Dendritic cell treated with granulocyte-macrophage colony-stimulating factor and Interleukin-4, amounts not matched to agents 40 ng/mL and 50 ng/mL, for 4 days (primary cell): ENCODE data around the gene LZTFL1.
"Not testable (repeated sequence)": the region's sequence is repeated elsewhere in the genome, so short reads cannot be mapped to it uniquely, and the experiment has no call there.

Source experiments
- H3K27ac Mint-ChIP-seq: one replicate; pipeline ENCODE4 v1.8.0; 2022; ENCODE audit warnings: mild to moderate bottlenecking, mixed read lengths
- H3K27me3 Mint-ChIP-seq: one replicate; pipeline ENCODE4 v1.8.0; 2022; ENCODE audit warnings: mild to moderate bottlenecking, mixed read lengths
- H3K36me3 Mint-ChIP-seq: one replicate; pipeline ENCODE4 v1.8.0; 2022; ENCODE audit warnings: low read depth, mixed read lengths
- H3K4me1 Mint-ChIP-seq: one replicate; pipeline ENCODE4 v1.8.0; 2022; ENCODE audit warnings: low read depth, mixed read lengths
- H3K4me3 Mint-ChIP-seq: one replicate; pipeline ENCODE4 v1.8.0; 2022; ENCODE audit warnings: mild to moderate bottlenecking, moderate library complexity, mixed read lengths
- H3K9me3 Mint-ChIP-seq: one replicate; pipeline ENCODE4 v1.8.0; 2022; ENCODE audit warnings: mixed read lengths
- intact Hi-C: fragments of 100-400 bp; cut with micrococcal nuclease; formaldehyde crosslinking; loops from one replicate; pipeline ENCODE4 v1.15.0; 2022

The LZTFL1 gene

DNA sequence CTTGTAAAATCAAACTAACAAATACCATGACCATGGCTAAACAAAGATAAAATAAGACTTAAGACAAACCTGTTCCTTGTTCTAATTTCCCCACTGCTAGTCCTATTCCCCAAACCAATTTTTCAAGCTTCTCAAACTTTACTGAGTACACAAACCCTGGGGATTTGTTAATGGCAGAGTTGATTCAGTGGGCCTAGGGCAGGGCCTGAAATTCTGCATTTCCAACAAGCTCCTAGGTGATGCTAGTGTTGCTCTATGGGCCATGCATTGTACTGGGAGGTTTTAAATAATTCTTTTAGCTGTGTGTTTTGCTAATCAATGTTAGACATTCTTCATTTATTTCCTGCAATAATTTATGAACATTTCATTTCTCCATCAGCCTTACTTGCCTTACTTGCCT lies 31.1 kb upstream of the LZTFL1 start:
- H3K4me1 Mint-ChIP-seq = no peaks in the 10 kb centered on the region
- H3K36me3 Mint-ChIP-seq = no peaks in the 10 kb centered on the region
- no peak overlapping the region for H3K4me3 Mint-ChIP-seq
- H3K9me3 Mint-ChIP-seq = peaks cover 9% of the 10 kb centered on the region
- intact Hi-C loops = no loop called here
- no peak overlapping the region for H3K27ac Mint-ChIP-seq
- H3K27me3 Mint-ChIP-seq = peaks cover 3% of the 10 kb centered on the region

DNA sequence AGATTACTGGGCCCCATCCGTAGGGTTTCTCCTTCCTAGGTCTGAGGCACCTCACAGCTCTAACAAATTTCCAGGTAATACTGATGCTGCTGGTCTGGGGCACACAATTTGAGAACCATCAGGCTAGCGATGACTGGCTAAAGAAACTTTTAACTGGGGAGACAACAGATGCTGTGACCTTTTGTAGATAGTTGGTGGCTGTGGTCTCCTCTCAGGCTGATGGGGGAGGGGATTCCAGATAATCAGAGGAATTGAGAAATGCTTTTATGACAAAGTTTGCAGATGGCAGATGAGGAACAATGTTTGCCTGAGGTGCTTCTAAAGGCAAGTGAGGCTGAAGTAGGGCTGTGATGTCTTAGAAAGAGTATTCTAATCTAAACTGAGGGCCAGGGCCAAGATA lies 30.6 kb upstream of the LZTFL1 start:
- Mint-ChIP-seq H3K9me3 (peaks cover 9% of the 10 kb centered on the region), H3K4me1 (no peaks in the 10 kb centered on the region), H3K4me3 (no peak overlapping the region), H3K27me3 (peaks cover 3% of the 10 kb centered on the region), H3K36me3 (no peaks in the 10 kb centered on the region), H3K27ac (no peak overlapping the region)
- intact Hi-C loops = no loop called here

DNA sequence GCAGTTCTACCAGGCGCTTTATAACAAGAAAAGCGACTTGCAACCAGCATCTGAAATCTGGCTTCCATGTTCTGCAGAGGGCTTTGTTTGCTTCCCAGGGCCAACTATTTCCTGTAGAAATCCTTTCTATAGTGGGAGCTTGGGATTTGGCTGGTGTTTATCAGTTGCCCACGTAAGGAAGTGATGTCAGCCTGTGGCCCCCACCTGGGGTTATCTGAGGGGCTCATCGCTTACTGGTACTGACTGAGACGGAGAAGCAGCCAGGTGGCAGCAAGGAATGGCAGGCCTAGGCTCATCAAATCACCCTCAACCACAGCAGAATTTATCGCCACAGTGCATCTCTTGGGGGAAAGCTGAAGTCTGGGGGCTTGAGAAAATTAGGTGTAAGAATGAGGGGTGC lies 29.9 kb upstream of the LZTFL1 start:
- Mint-ChIP-seq H3K36me3 (no peaks in the 10 kb centered on the region), H3K27me3 (peaks cover 3% of the 10 kb centered on the region), H3K4me3 (no peak overlapping the region), H3K27ac (no peak overlapping the region), H3K9me3 (peaks cover 9% of the 10 kb centered on the region), H3K4me1 (no peaks in the 10 kb centered on the region)
- intact Hi-C loops = no loop called here

- H3K27me3 Mint-ChIP-seq = peaks cover 3% of the 10 kb centered on the region
- H3K4me3 Mint-ChIP-seq = no peak overlapping the region
- intact Hi-C loops = no loop called here
- no peaks in the 10 kb centered on the region for H3K36me3 Mint-ChIP-seq
- H3K4me1 Mint-ChIP-seq = peaks cover 4% of the 10 kb centered on the region
- H3K27ac Mint-ChIP-seq = no peak overlapping the region
- H3K9me3 Mint-ChIP-seq = peaks cover 9% of the 10 kb centered on the region
Observed at GRCh38 chr3:45870099-45870498, 28.2 kb upstream of the LZTFL1 start.

DNA sequence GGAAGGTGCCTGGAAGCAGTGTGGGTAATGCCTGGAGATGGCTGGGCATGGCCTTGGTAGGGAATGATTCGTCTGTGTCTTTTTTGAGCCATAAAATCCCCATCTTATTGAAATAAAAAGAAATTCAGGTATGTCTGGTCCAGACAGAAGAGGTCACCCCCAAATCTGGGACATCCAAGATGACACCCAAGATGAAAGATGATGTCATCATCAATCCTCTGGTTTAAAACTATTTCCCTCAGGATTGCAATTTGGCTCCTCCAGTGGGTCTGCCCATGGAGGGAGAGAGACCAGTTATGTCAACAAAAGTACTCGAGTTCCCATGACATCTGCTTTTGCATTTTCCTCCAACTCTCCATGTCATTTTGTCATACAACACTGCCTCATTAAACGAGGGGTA lies 27.7 kb upstream of the LZTFL1 start:
- Mint-ChIP-seq H3K27me3 (peaks cover 3% of the 10 kb centered on the region), H3K4me1 (peaks cover 8% of the 10 kb centered on the region), H3K36me3 (no peaks in the 10 kb centered on the region), H3K27ac (no peak overlapping the region), H3K4me3 (no peak overlapping the region), H3K9me3 (peaks cover 9% of the 10 kb centered on the region)
- intact Hi-C loops = no loop called here

DNA sequence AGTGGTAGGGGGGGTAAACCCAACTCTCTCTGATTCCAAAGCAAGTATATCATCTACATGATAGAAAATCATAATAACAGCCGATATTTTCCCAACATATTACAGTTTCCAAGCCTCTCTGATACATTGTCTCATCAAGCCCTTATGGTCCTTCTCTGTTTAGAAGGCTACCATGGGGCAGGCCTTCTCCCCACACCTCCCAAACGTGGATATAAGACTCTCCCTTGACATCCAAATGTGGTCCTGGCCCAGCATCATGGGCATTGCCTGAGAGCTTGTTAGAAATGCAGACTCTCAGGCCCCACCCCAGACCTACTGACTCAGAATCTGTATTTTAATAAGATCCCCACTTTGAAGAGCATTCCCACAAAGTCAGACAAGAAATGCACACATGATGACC lies 26.7 kb upstream of the LZTFL1 start:
- Mint-ChIP-seq H3K27me3 (peaks cover 3% of the 10 kb centered on the region), H3K27ac (no peak overlapping the region), H3K4me3 (no peak overlapping the region), H3K36me3 (no peaks in the 10 kb centered on the region), H3K4me1 (peaks cover 8% of the 10 kb centered on the region), H3K9me3 (peaks cover 8% of the 10 kb centered on the region)
- intact Hi-C loops = no loop called here

DNA sequence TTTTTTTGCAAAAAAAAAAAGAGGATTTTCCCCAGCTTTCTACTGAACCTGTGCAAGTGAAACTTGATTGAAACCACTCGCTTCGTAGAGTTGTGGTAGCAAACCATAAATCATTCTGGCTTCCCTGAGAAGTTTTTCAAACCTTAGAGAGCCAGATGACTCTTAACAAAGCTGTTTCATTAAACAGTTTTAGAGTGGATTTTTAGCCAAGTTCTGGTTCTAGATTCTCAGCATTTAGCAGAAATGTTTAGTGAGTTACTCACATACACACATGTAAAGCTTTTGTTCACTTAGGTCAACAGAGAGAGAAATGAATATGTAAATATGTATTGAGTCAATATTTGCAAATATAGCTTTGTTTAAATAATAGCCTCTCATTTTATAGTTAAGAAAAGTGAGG lies 26.3 kb upstream of the LZTFL1 start:
- Mint-ChIP-seq H3K27me3 (peaks cover 3% of the 10 kb centered on the region), H3K4me1 (peaks cover 8% of the 10 kb centered on the region), H3K36me3 (no peaks in the 10 kb centered on the region), H3K4me3 (no peak overlapping the region), H3K27ac (no peak overlapping the region), H3K9me3 (peaks cover 8% of the 10 kb centered on the region)
- intact Hi-C loops = no loop called here

DNA sequence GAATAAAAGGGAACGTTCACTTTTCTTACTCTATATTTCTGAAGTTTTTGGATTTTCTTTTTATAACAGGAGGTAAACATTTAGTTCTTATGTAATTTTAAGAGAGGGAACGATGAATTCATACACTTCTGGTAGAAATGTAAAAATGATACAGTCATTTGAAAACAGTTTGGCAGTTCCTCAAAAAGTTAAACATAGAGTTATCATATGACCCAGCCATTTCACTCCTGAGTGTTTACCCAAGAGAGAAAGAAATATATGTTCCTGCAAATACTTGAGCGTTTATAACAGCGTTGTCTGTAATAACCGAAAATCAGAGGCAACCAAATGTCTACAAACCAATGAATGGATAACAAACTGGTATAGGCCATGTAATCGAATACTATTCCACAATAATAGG lies 23.6 kb upstream of the LZTFL1 start:
- intact Hi-C loops = no loop called here
- no peaks in the 10 kb centered on the region for H3K36me3 Mint-ChIP-seq
- H3K4me1 Mint-ChIP-seq = peaks cover 8% of the 10 kb centered on the region
- peaks cover 7% of the 10 kb centered on the region for H3K27me3 Mint-ChIP-seq
- peaks cover 9% of the 10 kb centered on the region for H3K9me3 Mint-ChIP-seq
- H3K27ac Mint-ChIP-seq = no peak overlapping the region
- no peak overlapping the region for H3K4me3 Mint-ChIP-seq

DNA sequence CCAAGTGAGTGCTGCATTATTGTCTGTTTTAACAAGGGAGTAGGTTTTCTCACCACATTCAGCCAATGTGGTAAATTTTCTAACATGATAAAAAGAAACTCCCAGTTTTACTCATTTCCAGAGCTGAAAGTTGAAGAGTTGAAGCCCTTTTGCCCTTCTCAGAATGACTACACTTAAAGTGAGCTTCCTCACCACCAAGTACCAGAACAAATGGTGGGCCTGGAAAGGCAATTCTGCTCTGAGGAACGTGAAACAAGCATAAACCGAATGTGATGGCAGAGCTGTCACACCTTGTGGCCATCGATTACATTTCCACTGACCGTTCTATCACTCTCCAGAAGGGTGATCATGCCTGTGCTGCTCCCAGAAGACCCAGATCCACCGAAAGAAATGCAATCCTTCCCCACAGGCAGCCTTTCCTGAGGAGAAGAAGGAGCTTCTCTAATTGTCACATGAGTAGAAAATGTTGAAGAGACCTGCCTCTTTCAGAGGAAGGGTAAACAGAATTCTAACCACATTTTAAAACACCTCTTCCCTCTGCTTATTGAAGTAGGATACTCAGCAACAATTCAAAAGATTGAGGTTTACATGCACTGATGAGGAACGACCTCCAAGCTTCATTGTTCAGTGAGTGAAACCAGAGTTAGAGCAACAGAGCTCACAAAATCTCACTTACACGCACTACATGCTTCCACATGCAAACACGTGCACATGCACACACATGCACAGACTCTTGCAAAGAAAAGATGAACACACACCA lies 23.0 kb upstream of the LZTFL1 start:
- H3K9me3 Mint-ChIP-seq = peaks cover 9% of the 10 kb centered on the region
- peaks cover 8% of the 10 kb centered on the region for H3K4me1 Mint-ChIP-seq
- intact Hi-C loops = no loop called here
- H3K27ac Mint-ChIP-seq = no peak overlapping the region
- no peak overlapping the region for H3K4me3 Mint-ChIP-seq
- no peaks in the 10 kb centered on the region for H3K36me3 Mint-ChIP-seq
- H3K27me3 Mint-ChIP-seq = peaks cover 7% of the 10 kb centered on the region

GRCh38 chr3:45861043-45861719 lies 19.3 kb upstream of the LZTFL1 start:
- H3K27ac Mint-ChIP-seq = no peak overlapping the region
- peaks cover 4% of the 10 kb centered on the region for H3K27me3 Mint-ChIP-seq
- no peaks in the 10 kb centered on the region for H3K36me3 Mint-ChIP-seq
- H3K4me3 Mint-ChIP-seq = no peak overlapping the region
- intact Hi-C loops = no loop called here
- peaks cover 17% of the 10 kb centered on the region for H3K4me1 Mint-ChIP-seq
- peaks cover 9% of the 10 kb centered on the region for H3K9me3 Mint-ChIP-seq

DNA sequence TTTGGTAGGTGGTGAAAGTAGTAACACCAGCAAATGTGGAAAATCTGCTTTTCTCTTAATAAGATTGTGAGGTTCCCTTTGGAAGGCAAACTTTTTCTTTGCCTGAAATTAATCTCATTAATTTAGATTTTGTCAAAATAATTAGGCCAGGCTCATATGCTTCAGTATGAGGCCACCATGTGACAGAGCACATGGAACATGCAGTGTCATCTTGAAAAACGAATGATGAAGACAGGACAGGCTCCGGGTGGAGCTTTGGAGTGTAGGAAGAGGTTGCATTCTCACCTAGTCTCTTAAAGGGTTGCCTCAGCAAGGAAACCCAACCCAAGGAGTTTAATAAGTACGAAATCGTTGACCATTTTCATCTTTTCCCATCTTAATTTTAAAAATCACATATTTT lies 18.6 kb upstream of the LZTFL1 start:
- intact Hi-C loops = no loop called here
- Mint-ChIP-seq H3K27ac (no peak overlapping the region), H3K27me3 (peaks cover 4% of the 10 kb centered on the region), H3K4me3 (no peak overlapping the region), H3K36me3 (no peaks in the 10 kb centered on the region), H3K9me3 (peaks cover 9% of the 10 kb centered on the region), H3K4me1 (peaks cover 17% of the 10 kb centered on the region)

DNA sequence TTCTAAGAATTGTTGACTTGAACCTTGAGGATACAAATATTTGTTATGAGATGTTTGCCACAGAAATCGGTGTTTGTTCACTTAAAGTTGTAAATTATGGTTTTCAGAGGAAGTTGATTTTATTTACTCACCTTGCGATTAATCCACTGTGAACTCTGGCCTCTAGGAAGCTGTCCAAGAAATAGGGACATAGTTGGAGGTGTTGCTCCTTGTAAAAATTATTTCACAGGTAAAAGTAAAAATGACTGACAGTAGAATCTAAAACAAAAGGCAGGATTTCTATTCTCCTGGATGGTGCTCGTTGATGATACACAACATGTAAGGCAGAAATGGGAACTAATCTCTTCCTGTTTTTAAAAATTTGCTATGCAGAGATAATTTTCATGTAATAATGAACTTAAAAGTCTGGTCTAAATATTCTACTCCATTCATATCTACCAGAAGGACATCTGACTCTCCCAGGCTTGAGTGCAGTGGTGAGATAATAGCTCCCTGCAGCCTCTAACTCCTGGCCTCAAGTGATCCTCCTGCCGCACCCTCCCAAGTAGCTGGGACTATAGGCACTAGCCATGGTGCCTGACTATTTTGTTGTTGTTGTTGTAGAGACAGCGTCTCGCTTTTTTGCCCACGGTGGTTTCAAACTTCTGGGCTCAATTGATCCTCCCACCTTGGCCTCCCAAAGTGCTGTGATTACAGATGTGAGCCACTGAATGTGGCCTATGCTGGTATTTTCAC lies 17.1 kb upstream of the LZTFL1 start:
- H3K9me3 Mint-ChIP-seq = peaks cover 9% of the 10 kb centered on the region
- intact Hi-C loops = no loop called here
- H3K4me3 Mint-ChIP-seq = no peak overlapping the region
- H3K36me3 Mint-ChIP-seq = no peaks in the 10 kb centered on the region
- peaks cover 9% of the 10 kb centered on the region for H3K4me1 Mint-ChIP-seq
- no peak overlapping the region for H3K27ac Mint-ChIP-seq
- peaks cover 4% of the 10 kb centered on the region for H3K27me3 Mint-ChIP-seq

DNA sequence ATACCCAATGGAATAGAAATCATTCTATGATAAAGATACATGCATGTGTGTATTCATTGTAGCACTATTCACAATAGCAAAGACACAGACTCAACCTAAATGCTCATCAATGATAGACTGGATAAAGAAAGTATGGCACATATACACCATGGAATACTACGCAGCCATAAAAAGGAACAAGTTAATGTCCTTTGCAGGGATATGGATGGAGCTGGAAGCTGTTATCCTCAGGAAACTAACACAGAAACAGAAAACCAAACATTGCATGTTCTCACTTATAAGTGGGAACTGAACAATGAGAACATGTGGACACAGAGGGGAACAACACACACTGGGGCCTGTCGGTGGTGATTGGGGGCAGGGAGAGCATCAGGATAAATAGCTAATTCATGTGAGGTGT lies 15.1 kb upstream of the LZTFL1 start:
- H3K27ac Mint-ChIP-seq, H3K9me3 Mint-ChIP-seq, intact Hi-C loops, H3K4me3 Mint-ChIP-seq, H3K4me1 Mint-ChIP-seq, H3K36me3 Mint-ChIP-seq, H3K27me3 Mint-ChIP-seq: not testable (repeated sequence)

GRCh38 chr3:45856323-45856722 lies 14.4 kb upstream of the LZTFL1 start:
- H3K4me1 Mint-ChIP-seq, H3K4me3 Mint-ChIP-seq, intact Hi-C loops, H3K9me3 Mint-ChIP-seq, H3K36me3 Mint-ChIP-seq, H3K27me3 Mint-ChIP-seq, H3K27ac Mint-ChIP-seq: not testable (repeated sequence)
